HG03565 (cell line): ENCODE data around the gene PPP3CA.
A peak's percentile ranks its signal among the peaks of the same experiment; 100 is the strongest.

Experiments used
- ATAC-seq: cut with Tn5 transposase; IDR thresholded peaks from one replicate; pipeline ENCODE4 v1.9.1; 2021; ENCODE audit warnings: mild to moderate bottlenecking, moderate library complexity; ENCODE audit not compliant: unreplicated experiment

Gene PPP3CA

DNA sequence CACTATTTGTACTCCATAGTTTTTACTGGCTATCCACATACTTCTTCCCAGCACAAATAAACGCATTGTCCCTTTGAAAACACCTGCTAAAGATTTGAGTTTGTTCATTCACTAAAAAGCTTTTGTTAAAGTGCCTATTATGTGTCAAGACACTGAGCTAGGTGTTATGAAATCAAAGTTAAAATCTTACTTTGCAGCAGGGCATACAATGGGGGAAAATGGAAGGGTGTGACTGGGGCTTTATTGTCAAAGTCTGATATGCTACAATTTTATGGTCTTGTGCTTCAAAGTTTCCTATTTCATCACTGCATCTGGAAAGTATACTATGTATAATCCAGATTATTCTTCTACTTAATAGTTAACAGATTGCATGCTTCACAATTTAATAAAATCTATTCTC is 128.4 kb downstream of the PPP3CA start:
- no peak for ATAC-seq

GRCh38 chr4:101218346-101218745 is 129.0 kb downstream of the PPP3CA start:
- no peak for ATAC-seq

DNA sequence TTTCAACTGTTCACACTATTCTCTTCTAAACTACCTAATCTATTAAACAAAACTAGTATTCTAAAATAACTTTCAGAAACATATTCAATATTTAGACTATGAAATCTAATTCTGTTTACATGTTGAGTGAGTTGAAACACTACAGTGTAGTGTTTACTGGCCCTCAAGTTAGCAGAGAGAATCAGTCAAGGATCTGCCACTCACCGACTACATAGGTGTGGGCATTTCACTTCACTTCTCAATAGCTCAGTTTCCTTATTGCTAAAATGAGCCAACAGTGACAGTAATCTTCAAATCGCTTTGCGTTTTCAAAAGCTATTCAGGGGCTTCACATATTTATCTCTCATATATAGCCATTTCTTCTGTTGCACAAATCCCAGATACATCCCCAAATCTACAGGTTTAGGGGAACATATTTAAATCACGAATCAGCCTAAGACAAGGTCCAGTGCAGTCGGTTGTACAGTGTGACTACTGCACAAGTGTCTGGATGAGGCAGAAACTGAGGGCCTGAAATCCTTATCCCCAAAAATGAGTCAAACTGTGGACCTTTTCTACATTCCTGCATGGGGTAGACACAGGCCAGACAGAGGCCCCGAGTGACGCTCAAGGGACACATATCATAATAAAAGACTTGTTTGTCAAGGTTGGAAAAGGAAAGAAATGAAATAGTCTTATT is 129.8 kb downstream of the PPP3CA start:
- ATAC-seq = no peak

- no peak for ATAC-seq
These were observed 136.2 kb downstream of the PPP3CA start for GRCh38 chr4:101211146-101211553.

GRCh38 chr4:101210331-101210730 is 137.0 kb downstream of the PPP3CA start:
- ATAC-seq = no peak

DNA sequence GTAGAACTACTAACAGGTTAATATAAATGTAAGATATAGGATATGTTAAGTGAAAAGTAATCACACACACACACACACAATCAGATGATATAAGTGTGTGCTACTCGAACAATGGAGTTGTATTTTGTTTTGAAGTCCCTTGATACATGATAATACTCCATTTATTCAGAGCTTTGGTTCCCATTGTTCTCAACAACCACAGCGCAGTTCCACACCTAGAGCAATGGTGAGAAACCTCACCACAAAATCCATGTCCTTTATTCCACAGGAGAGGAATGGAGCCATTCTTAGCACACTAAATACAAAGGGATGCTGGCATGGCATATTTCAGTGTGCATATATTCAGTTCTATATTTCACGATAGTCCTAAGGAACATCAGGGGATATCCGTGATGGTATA is 139.2 kb downstream of the PPP3CA start:
- no peak for ATAC-seq

DNA sequence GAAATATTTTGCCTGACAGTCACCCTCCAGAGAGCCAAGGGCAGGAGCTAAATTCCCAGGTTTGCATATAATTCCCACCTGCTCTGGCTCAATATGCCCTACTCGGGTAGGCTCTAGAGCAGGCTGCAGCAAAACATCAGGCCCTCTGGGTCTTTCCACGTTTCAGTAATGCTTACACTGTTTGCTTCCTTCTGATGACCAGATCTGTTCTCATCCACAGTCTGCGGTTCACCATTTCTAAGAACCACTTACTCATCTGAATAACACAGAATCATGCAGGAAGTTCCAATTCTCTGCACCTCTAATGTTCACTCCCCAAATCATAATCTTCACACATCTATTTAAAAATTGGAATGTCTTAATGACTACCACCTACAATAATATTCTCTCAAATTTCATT is 141.4 kb downstream of the PPP3CA start:
- peak; percentile 89 for ATAC-seq

DNA sequence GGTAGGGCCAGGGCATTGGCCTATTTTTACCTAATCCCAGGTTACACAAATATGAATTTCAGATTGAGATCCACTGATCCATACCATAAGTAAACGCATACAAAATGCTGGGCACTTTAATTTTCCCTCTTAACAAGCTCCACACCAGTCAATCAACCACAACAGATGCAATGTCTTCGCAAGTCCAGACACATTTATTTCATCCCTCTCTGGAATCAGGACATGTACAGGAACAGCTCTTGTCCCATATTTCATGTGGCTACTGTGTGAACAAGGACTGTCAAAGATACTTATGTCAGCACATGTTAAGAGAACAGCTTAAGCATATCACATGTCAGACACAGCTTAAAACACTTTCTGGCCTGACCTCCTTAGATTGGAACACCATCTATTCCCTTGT is 145.9 kb downstream of the PPP3CA start:
- no peak for ATAC-seq

- ATAC-seq = no peak
These were observed 146.8 kb downstream of the PPP3CA start for GRCh38 chr4:101200561-101200960.

DNA sequence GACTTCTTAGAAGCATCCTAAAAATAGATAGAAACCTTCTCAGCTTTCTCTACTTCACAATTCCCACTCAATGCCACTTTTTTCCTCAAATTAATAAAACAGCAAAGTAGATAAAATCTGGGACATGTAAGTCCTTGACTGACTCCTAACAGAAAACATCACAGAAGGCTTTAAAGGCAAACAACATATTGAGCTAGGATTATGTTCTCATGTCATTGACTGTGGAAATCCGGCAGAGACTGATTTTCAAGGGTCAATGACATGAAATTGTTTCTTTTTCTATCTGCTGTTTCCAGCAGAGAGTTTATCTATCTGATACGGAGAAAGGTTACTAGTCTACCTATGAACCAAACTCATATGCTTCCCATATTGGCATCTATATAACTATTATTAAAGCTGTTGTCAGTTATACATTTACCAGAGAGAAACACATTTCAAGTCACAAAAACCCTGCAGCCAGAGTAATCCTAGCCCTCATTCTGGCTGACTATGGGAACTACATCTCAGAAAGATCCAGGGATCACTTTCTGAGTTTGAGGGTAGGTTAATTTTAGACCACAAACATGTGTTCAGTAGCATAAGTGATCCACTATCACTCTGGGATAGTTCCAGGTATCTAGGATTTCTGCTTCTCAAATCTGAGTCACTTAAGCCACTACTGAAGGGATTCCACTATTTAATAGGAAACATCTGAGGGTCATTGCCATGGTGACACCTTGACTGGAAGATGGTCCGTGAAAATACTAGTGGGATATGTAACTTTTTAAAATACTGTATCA is 147.6 kb downstream of the PPP3CA start:
- ATAC-seq = no peak

GRCh38 chr4:101198682-101199339 is 148.5 kb downstream of the PPP3CA start:
- ATAC-seq = no peak

DNA sequence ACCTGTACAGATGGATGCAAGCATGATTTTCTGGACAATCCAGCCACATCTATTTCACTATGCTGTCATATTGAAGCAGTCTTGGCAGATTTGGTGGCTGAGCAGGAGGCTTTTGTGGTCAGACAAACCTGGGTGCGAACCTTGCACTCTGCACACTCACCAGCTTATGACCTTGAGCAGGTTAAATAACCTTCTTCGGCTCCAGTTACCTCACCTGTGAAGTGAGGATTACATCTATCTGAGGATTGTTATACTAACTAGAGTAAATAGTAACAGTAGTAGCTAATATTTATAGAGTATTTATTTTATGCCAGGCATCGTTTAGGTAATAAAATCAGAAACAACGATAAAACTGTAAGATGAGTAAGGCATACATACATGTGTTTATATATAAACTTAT is 150.0 kb downstream of the PPP3CA start:
- no peak for ATAC-seq

GRCh38 chr4:101192244-101192643 is 155.1 kb downstream of the PPP3CA start:
- ATAC-seq = peak; percentile 46

DNA sequence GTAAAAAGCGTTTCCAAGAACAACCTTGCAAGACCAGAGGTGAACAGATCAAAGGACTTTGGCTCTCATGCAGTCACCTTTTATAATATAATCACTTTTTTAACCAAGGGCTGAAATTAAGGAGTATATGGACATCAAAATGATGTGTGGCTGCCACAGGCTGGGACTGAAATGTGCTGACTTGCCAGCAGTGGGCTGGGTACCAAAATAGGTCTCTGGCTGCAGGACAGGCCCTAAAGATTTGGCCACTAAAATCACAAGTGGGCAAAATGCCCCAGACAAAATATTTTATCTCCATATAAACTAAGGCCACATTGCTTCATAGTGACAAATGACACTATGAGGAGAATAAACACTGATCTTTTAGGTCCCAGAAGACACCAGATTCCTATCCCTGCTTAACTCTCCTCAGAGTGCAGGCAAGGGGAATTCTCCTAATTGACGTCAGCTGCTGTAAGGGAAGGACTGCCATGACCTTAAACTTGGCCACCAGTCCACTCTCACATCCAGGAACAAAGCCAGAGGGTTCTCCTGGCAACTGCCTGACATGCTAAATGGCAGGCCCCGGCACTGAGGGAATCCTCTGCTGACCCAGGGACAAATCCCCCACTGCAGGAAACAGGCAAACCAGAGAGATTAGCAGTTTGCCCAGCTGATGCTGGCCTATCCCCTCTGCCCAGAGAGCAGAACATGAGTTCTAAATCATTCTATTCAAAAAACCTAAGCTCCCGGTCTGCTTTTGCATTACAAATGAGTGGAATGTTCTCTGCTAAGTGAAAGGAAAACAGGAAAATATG is 155.8 kb downstream of the PPP3CA start:
- ATAC-seq = no peak

- ATAC-seq = no peak
These were observed 156.6 kb downstream of the PPP3CA start for GRCh38 chr4:101190751-101191150.

DNA sequence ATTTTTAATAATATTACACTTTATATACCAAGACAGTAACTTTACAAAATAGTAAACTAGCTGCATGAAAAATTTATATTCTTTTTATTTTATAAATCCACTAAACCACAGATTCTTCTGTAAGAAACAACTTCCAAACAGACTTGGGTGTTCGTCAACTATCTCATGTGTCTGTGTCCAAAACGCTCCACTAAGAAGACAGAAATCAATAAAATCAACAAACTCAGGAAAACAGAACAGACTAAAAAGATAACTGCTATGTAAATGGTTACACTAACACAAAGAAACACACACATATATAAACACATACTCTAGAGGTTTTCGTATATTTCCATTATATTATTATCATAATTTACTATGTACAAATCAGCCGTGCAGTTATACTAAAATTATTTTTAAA is 158.4 kb downstream of the PPP3CA start:
- no peak for ATAC-seq

- no peak for ATAC-seq
These were observed 159.5 kb downstream of the PPP3CA start for GRCh38 chr4:101187841-101188240.

- ATAC-seq = no peak
These were observed 160.7 kb downstream of the PPP3CA start for GRCh38 chr4:101186567-101187184.

- ATAC-seq = no peak
These were observed 162.7 kb downstream of the PPP3CA start for GRCh38 chr4:101184668-101185067.

GRCh38 chr4:101183666-101184373 is 163.5 kb downstream of the PPP3CA start:
- no peak for ATAC-seq
